ENCODE data around the gene NFX1.

DNA sequence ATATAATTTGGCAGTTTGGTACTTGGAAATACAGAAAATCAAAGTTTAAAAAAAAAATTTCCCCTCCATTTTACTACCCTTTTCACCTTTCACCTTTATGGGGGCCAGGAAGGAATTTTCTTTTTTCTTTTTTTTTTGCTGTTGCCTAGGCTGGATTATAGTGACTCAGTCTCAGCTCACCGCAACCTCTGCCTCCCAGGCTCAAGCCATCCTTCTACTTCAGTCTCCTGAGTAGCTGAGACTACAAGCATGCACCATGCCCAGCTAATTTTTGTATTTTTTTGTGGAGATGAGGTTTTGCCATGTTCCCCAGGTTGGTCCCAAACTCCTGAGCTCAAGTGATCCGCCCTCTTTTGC is 16.4 kb upstream of the NFX1 start:
- TF ChIP-seq, protein P1, sequence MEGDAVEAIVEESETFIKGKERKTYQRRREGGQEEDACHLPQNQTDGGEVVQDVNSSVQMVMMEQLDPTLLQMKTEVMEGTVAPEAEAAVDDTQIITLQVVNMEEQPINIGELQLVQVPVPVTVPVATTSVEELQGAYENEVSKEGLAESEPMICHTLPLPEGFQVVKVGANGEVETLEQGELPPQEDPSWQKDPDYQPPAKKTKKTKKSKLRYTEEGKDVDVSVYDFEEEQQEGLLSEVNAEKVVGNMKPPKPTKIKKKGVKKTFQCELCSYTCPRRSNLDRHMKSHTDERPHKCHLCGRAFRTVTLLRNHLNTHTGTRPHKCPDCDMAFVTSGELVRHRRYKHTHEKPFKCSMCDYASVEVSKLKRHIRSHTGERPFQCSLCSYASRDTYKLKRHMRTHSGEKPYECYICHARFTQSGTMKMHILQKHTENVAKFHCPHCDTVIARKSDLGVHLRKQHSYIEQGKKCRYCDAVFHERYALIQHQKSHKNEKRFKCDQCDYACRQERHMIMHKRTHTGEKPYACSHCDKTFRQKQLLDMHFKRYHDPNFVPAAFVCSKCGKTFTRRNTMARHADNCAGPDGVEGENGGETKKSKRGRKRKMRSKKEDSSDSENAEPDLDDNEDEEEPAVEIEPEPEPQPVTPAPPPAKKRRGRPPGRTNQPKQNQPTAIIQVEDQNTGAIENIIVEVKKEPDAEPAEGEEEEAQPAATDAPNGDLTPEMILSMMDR (IDR thresholded peaks at IDR 0.05) = no peak
- no peak for TF ChIP-seq POLR2A (IDR thresholded peaks at IDR 0.05)

All from right lobe of liver (tissue), 4 donors.